GM03348 (cell line): ENCODE data around the gene CERS2.
"Not testable (repeated sequence)": the region's sequence is repeated elsewhere in the genome, so short reads cannot be mapped to it uniquely, and the experiment has no call there.

ENCODE experiments used
- DNase-seq: peaks from one replicate; pipeline ENCODE4 v3.0.0; 2012; ENCODE audit warnings: low spot score

Gene CERS2

DNA sequence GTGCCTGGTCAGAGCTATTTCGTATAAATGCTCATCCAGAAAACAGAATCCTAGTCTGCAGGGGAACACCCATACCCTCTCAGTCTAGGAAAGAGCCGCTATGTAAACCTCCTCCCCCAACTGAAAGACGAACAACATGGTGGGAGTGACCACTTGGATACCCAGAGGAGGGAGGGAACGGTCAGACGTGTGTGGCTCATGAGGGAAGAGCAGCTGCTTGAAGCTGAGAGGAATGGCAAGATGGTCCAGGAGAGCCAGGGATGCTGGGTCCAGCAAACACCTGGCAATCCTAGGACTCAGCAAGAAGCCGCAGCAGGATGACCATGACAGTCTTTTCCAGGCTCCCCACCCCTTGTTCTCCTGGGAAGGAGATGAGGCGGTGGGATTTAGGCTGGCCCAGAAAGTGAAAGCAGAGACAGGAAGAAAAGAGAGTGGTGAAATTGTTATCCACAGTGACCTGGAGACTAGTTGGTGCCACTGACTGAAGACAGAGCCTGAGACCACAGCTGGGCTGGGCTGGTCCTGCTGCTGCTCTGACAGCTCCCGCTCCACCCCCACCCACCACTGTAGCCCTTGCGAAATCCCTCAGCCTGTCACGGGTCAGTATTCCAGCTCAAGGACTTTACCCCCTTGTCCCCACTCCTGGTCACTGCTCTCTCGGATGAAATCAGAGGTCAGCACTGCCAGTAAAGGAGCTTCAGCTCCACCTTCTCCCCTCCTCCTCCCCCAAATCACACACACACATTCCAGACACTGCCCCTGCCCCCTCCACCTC lies 3.6 kb downstream of the CERS2 start:
- peak; percentile 84 for DNase-seq

DNA sequence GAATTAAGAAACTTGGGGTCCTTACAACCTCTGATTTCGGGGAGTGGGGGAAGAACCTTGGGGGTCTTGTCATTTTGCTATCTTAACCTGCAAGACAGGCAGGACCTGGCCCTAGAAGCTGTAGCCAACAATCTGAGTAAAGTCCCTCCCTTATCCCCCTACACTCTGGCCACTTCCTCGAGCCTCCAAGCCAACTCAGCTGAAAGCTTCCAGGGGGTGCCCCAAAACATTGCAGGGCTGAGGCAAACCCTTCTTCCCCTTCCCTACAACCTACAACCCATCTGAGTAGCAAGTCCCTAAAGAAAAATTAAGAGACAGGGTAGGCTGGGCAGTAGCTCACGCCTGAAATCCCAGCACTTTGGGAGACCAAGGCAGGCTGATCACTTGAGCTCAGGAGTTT lies 5.0 kb downstream of the CERS2 start:
- no peak for DNase-seq

DNA sequence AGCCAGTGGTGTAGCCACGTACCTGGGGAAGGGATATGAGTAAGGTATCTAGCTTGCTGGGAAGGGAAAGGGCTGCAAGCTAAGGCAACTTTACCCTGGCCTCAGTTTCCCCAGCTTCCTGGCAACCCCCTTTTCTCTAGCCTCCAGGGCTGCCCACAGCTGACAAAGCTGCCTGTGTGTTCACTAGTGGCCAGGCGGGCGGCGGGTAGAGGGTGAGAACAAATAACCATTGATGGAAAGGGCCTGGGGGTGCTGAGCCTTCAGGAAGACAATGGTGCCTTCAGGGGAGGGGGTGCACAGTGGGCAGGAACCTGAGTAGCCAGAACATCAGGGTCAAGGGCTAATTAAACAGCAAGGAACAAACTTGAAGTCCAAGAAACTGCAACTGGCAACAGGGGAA lies 6.1 kb downstream of the CERS2 start:
- no peak for DNase-seq

DNA sequence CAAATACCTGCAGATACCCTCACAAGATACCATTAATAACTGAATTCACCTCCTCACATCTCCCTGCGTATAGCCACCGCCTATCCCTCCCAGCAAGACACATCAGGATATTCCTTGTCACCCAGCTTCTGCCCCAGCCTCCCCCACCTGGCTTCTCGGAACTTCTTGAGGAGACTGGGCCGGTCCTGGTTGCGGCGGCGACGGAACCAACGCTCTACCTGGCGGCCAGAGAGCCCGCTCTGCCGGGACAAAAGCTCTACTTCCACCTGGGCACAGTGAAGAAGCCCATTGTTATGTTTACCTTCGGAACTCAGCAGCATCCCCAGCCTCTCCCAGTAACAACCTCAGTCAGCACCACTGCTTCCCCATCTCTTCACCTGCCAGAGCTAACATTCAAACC lies 6.7 kb downstream of the CERS2 start:
- no peak for DNase-seq

DNA sequence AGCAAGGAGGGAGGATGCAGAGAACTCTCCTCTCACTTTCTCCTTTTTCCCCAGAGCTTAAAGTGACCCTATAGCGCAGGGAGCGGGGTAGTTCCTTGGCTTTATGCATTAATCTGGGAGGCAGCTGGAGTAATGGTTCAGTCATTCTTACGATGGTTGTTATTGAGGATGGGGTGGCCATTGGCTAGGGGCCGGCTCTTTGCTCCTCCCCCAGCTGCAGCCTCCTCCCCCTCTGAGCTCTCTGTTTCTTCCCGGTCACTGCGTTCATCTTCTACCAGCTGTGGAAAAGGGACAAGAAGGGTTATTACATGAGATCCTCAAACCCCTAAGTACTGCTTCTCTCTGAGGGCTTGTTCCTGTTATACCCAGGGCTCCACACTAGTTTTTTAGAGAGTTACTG lies 8.6 kb downstream of the CERS2 start:
- DNase-seq: no peak

DNA sequence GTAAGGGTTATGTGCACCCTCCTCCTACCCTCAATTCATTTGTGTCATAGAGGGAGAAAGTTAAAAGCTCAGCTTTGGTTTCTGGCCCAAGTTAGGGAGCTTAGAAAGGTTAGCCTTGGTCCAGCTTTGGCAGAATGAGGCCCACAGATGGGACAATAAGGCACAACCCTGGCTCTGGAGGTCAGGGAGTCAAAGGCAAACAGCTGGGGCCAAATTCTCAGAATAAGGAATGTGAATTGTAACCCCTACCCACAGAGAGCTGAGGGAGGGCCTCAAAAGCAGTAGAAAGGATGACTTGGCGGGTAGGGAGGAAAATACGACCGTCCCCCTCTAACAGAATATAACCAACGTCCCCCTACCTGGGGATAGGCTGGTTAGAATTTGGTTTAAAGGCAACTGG lies 9.0 kb downstream of the CERS2 start:
- DNase-seq: no peak

DNA sequence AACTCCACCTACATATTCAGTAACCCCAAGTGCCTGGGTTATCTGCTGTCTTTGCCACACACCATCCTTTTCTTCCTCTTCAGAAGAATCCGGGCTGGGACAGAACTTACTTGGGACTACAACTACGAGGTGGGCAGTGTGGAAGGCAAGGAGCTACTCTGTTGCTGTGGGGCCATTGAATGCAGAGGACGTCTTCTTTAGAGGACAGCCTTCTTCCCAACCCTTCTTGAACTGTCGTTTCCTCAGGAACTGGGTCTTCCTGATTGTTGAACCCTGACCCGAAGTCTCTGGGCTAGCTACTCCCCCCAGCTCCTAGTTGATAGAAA lies 10.5 kb downstream of the CERS2 start:
- DNase-seq: no peak

DNA sequence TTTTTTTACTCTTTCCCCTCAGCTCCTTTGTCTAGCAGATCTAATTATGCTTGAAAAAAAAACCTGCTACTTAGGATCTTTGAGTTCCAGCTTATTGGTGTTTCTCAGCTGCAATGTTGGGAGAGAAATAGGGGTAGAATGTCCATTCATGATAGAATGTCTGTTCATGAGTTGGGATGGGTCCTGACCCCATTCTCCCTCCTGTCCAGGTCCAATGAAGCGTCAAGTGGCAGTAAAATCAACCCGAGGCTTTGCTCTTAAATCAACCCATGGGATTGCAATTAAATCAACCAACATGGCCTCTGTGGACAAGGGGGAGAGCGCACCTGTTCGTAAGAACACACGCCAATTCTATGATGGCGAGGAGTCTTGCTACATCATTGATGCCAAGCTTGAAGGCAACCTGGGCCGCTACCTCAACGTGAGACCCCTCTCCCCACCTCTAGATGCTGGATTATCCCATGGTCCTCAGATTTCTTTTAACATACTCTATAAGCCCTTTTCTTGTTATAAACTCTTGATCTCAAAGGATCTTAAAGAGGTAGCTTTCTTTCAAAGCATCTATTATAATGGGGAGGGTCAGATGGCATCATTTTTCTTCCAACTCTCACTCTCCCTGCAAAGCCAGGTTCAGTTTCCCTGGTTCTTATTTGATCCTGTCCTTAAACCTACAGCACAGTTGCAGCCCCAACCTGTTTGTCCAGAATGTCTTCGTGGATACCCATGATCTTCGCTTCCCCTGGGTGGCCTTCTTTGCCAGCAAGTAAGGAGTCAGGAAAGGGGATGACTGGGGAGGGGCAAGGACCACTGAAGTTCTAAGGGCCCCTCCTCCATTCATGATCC lies 11.1 kb downstream of the CERS2 start:
- DNase-seq: no peak

DNA sequence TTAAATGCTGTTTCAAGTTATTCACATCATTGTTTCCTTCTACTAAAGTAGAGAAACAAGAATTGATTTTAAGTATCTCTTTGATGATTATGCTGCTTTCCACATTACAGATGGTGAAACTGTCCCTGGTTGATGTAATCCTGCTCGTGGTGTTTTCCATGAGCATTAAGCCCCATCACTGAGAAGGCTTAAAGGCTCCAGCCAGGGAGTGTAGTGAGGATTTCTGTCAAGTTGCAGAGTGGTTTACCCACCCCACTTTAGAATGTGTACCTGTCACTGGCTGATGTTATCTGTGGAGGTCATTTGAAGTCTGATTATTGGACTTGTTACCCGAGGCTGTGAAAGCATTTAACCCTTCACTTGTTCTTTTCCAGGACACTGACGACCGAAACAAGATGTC lies 12.9 kb downstream of the CERS2 start:
- no peak for DNase-seq

DNA sequence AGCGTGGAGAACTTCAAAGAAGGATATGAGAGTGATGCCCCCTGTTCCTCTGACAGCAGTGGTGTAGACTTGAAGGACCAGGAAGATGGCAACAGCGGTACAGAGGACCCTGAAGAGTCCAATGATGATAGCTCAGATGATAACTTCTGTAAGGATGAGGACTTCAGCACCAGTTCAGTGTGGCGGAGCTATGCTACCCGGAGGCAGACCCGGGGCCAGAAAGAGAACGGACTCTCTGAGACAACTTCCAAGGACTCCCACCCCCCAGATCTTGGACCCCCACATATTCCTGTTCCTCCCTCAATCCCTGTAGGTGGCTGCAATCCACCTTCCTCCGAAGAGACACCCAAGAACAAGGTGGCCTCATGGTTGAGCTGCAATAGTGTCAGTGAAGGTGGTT lies 14.0 kb downstream of the CERS2 start:
- no peak for DNase-seq

DNA sequence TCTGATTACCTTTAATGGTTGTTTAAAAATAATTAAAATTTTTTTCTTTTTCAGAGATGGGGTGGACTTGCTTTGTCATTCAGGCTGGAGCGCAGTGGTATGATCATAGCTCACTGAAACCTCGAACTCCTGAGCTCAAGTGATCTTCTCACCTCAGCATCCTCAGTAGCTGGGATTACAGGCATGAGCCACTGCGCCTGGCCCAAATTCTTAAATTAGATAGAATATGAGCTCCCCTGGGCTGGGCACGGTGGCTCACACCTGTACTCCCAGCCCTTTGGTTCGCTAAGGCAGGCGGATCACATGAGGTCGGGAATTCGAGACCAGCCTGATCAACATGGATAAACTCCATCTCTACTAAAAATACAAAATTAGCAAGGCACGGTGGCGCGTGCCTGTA lies 17.0 kb downstream of the CERS2 start:
- no peak for DNase-seq

DNA sequence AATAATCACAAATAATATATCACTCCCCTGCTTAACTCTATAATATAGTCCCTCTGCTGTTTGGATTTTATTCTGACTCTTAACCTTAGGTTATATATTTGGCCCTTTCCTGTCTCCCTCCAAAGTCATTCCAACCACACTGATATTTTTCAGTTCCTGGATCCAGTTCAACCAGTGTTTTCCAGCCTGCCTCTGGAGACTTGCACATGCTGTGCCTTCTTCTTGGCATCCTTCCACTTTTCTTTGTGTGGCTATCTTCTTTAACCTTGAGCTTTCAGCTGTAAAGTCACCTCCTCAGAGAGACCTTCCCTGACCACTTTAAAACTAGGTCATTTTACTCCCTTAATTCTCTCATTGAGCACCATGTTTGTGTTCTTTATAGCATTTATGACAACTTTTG lies 19.4 kb downstream of the CERS2 start:
- no peak for DNase-seq

DNA sequence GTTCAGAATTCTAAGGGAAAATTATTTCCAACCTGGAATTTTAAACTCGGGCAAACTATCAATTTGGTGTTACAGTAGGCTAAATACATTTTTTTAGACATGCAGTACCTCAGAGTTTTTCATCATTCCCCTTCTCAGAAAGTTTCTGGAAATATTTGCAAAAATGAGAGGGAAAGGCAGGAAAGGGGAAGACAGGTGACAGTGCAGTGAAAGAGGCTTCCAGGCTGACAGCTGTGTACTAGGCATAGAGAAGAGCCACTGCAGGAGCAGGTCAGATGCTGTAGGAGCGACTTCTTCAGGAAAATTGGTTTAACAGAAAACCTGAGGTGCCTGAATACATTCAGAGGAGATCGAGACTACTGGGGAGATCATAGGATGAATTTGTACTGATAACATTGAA lies 19.9 kb downstream of the CERS2 start:
- DNase-seq: no peak

DNA sequence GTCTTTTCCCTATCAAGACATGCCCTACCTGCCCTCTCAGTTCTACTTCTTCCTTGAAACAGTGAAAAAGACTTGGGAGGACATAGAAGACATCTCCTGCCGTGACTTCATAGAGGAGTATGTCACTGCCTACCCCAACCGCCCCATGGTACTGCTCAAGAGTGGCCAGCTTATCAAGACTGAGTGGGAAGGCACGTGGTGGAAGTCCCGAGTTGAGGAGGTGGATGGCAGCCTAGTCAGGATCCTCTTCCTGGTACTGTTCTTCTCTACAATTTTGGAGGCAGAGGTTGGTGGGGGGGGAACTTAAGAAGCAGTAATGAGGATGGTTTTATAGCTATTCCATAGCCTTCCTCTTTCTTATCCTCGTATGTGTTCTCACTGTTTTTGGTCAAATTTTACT lies 29.8 kb downstream of the CERS2 start:
- DNase-seq: no peak

DNA sequence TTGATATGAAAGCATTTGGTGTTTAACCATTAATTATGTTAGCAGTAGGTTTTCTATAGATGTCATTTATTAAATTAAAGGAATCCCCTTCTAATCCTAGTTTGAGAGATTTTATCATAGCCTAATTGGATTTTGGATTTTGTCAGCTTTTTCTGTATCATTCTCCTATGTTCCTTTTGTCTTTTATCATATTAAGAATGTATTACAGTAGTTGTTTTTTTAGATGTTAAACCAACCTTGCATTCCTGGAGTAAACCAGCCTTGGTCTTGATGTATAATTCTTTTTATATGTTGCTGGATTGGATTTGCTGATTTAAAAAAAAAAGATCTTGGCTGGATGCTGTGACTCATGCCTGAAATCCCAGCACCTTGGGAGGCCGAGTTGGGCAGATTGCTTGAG lies 42.9 kb downstream of the CERS2 start:
- no peak for DNase-seq

DNA sequence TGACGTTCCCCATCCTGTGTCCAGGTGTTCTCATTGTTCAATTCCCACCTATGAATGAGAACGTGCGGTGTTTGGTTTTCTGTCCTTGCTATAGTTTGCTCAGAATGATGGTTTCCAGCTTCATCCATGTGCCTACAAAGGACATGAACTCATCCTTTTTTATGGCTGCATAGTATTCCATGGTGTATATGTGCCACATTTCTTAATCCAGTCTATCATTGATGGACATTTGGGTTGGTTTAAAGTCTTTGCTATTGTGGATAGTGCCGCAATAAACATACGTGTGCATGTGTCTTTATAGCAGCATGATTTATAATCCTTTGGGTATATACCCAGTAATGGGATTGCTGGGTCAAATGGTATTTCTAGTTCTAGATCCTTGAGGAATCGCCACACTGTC lies 45.9 kb downstream of the CERS2 start:
- DNase-seq: not testable (repeated sequence)

DNA sequence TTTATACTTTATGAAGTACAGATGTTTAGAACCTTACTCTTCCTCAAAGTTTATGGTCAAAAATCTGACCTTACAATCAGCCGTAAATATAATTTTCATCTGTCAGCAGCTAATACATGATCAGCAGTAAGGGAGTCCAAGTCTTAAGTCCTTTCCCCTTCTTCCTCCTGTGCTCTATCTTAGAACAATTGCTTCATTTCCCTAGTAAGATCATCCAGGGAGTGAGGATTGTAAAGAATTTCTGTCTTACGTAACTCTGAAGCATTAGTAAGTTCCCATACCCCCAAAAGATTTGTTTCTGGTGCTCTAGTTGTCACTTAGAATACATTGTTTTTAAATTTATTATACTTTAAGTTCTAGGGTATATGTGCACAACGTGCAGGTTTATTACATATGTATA lies 46.3 kb downstream of the CERS2 start:
- DNase-seq: no peak

DNA sequence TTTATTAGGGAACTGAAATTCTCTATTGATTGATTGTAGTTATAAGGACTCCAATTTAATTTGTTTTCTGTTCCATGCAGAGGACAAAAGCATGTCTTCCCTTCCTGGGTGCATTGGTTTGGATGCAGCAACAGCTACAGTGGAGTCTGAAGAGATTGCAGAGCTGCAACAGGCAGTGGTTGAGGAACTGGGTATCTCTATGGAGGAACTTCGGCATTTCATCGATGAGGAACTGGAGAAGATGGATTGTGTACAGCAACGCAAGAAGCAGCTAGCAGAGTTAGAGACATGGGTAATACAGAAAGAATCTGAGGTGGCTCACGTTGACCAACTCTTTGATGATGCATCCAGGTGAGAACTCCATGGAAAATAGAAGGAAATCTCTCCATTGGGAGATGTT lies 47.0 kb downstream of the CERS2 start:
- DNase-seq: no peak

DNA sequence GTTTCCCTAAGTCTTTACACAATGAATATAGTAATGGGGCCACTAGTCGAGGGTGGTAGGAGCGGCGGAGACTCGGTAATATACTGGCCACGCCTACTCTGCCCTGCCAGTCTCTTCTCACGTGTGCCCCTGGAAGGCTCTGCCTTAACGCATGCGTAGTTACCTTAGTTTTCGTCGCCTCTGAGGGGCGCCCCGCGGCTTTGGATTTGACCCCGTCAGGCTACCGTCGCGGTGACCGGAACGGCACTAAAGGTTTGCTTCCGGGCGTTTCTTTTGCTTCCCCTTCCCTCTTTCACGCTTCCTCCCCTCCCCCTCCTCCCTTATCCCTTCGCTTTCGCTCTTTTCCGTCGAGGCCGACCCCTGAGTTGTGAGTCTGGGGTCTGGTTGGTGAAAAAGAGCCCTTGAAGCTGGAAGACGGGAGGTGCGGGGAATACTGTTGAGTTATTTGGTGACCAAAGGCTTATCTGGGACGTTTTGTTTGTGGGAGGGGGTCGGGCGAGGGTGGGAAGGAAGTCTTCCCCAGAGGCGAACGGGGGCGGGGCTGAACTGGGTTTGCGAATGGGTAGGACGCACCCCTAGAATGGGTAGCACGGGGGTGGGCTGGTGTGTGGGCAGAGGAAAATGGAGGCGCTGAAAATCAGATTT lies 48.4 kb downstream of the CERS2 start, which contains the start of gene SETDB1:
Gene SETDB1 (plus strand): TSS at position 267 of the 645 bp plus-strand sequence. CDS start 1,352 bp downstream, outside the sequence.
- peak; percentile 96 for DNase-seq

DNA sequence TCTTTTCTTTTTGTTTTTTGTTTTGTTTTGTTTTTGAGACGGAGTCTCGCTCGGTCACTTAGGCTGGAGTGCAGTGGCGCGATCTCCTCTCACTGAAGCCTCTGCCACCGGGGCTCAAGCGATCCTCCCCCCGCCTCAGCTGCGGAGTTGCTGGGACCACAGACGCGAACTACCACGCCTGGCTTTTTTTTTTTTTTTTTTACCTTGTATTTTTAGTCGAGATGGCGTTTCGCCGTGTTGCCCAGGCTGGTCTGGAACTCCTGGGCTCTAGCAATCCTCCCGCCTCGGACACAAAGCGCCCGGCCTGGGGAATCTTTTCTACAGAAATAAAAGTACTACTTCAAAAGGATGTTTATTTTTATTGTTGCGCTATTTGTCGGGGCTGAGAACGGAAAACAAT lies 49.6 kb downstream of the CERS2 start:
- no peak for DNase-seq

DNA sequence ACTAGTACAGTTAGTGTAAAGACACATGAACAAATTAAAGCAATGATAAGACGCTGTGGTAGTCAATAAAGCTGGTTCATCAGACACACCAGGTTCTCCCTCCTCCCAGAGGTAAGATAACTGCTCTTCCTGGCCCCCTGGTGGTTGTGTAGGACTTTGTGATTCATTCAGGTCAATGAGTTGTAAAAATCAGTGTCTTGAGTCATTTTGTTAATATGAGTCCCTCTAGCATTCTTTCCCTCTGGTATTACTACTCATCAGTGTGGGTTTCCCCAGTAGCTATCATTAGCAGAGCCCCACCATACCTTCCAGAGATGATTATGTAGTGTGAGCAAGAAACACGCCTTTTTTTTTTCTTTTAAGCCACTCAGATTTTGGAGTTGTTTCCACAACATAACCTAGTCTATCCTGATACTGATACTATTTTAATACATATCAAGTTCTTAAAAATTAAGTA lies 52.1 kb downstream of the CERS2 start:
- peak; percentile 89 for DNase-seq

DNA sequence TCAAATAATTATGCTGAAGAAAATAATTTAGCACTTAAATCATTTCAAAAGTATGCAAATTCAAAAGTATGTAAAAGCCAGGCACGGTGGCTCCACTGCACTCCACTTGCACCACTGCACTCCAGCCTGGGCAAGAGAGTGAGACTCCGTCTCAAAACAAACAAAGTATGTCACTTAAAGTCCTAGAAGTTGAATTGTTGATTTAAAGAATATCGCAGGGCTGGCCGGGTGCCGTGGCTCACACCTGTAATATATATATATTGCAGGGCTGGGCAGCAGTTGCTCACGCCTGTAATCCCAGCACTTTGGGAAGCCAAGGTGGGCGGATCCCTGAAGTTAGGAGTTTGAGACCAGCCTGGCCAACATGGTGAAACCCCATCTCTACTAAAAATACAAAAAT lies 57.2 kb downstream of the CERS2 start:
- DNase-seq: no peak
